ENCODE results near the gene MCOLN1. TPM values are rescaled to one million over a fixed set of nuclear protein-coding genes. Genes with fewer than 3 reads are reported as not detected.

The MCOLN1 gene
- total and polyA plus RNA-seq, 2 of the 4 experiments (the other 2 are of a cell fraction), result 3.4 to 19.6 TPM

- H3K4me3 ChIP-seq (ENCODE audit: insufficient read depth, low read depth, low read length), result no peak overlapping the region
- H3K56ac ChIP-seq (ENCODE audit: extremely low read depth, insufficient read depth, low read length), result no peak overlapping the region
- no peak overlapping the region for H2BK15ac ChIP-seq (ENCODE audit: low read depth, low read length)
- peaks cover 8% of the 10 kb centered on the region for H3K4me1 ChIP-seq (ENCODE audit: control insufficient read depth, insufficient read depth, low read length)
- intact Hi-C loops (cut with micrococcal nuclease) (no loop called here), in situ Hi-C loops (cut with MboI; ENCODE audit: low sequenced_read_pairs) (no loop called here), dilution Hi-C loops (cut with HindIII; ENCODE audit: low sequenced_read_pairs, unreplicated experiment) (no loop called here)
- no peak overlapping the region for H3K27ac ChIP-seq (ENCODE audit: insufficient read depth, low read length)
- H2BK120ac ChIP-seq (ENCODE audit: low read depth, low read length), result no peak overlapping the region
- H2AFZ ChIP-seq (replicated peaks; ENCODE audit: low read length, poor library complexity), result no peak overlapping the region
- H2AK5ac ChIP-seq (ENCODE audit: low read depth, low read length), result no peak overlapping the region
- H3K14ac ChIP-seq (replicated peaks; ENCODE audit: low read depth, low read length), result no peak overlapping the region
- H3K4me2 ChIP-seq (ENCODE audit: low read depth, low read length), result no peak overlapping the region
- H3K18ac ChIP-seq (ENCODE audit: low read depth, low read length), result no peak overlapping the region
- WGBS, 2 experiments (ENCODE audit: extremely low coverage in 2 of 2, insufficient read length in 1 of 2), result 60% methylated on average over 1 of the region's 15 CpGs; no CpG with 5 or more reads in 1 of the 2 experiments
- H2BK5ac ChIP-seq (ENCODE audit: low read depth, low read length, poor library complexity, severe bottlenecking), result no peak overlapping the region
- no peak overlapping the region for H4K91ac ChIP-seq (ENCODE audit: insufficient read depth, low read depth, low read length)
- ATAC-seq (ENCODE audit: low read depth), result no peak
- no peaks in the 10 kb centered on the region for H4K20me1 ChIP-seq (ENCODE audit: insufficient read depth, low read length)
- H3K23ac ChIP-seq (ENCODE audit: low read depth, low read length), result no peak overlapping the region
- H3K9me1 ChIP-seq (ENCODE audit: insufficient read depth, low read length), result peaks cover 4% of the 10 kb centered on the region
- ChIA-PET CTCF (no interaction called here), POLR2A (ENCODE audit: unreplicated experiment) (no interaction called here)
- H3K79me1 ChIP-seq (ENCODE audit: low read depth in 1 of 2, low read length in 2 of 2), result peaks cover 0 to 8% of the 10 kb centered on the region in 2 experiments; a peak in 2 of 4 replicates
- H2AK9ac ChIP-seq (replicated peaks; ENCODE audit: low read depth, low read length, poor library complexity), result peak overlapping the region; percentile 52
- H3K36me3 ChIP-seq (ENCODE audit: control insufficient read depth, insufficient read depth, low read length), result peaks cover 15% of the 10 kb centered on the region
- no peak for TF ChIP-seq RAD21 (IDR thresholded peaks at IDR 0.05; ENCODE audit: low read length)
- no peak for TF ChIP-seq MAFK (IDR thresholded peaks at IDR 0.05; ENCODE audit: low read depth, low read length)
- no peak for TF ChIP-seq CEBPB (IDR thresholded peaks at IDR 0.05; ENCODE audit: low read depth, low read length)
- no peak overlapping the region for H3K9ac ChIP-seq (ENCODE audit: low read depth, low read length)
- no peak overlapping the region for H2BK20ac ChIP-seq (ENCODE audit: low read depth, low read length)
- no peaks in the 10 kb centered on the region for H3K9me3 ChIP-seq (ENCODE audit: control insufficient read depth, insufficient read depth, low read length)
- H3K4ac ChIP-seq (ENCODE audit: low read depth, low read length), result no peak overlapping the region
- no peaks in the 10 kb centered on the region for H3K27me3 ChIP-seq (ENCODE audit: control insufficient read depth, insufficient read depth, low read length)
- DNase-seq, result no peak
- no peak overlapping the region for H4K5ac ChIP-seq (ENCODE audit: low read depth, low read length)
- H4K8ac ChIP-seq (ENCODE audit: low read depth in 2 of 2, low read length in 2 of 2), result no peak overlapping the region
- no TSS peak for BruUV-seq (replicated peaks)
Observed at GRCh38 chr19:7529246-7529600, 6.8 kb downstream of the MCOLN1 start.

All from IMR-90 (cell line).